Measurements from ENCODE around the gene PYDC1. TPM values are rescaled to one million over a fixed set of nuclear protein-coding genes. Genes with fewer than 3 reads are reported as not detected.

Gene PYDC1
- total and polyA plus RNA-seq, 2 of the 13 experiments (the other 11 are each of a cell fraction or from before 2014, with no cell fraction given), result not detected

- no peak for TF ChIP-seq HINFP (CRISPR knock-in tag; IDR thresholded peaks at IDR 0.05; ENCODE audit: low read depth)
- TF ChIP-seq RBFOX2 (IDR thresholded peaks at IDR 0.05; ENCODE audit: low read depth, low read length), result peak; percentile 80
- peak; percentile 52; the same call in 1 of the 2 replicates for TF ChIP-seq POLR2AphosphoS2 (IDR thresholded peaks at IDR 0.05; ENCODE audit: low read depth, low read length)
- TF ChIP-seq POLR2G (IDR thresholded peaks at IDR 0.05; ENCODE audit: low read depth, low read length), result peak; percentile 45; the same call in 1 of the 2 replicates
- no peak for TF ChIP-seq ZFAT (CRISPR knock-in tag; conservative IDR thresholded peaks at IDR 0.05)
- TF ChIP-seq RBM22 (optimal IDR thresholded peaks at IDR 0.05; ENCODE audit: low read length), result peak; percentile 98
- no peak for TF ChIP-seq MXD4 (CRISPR knock-in tag; IDR thresholded peaks at IDR 0.05)
- TF ChIP-seq ZNF333 (CRISPR knock-in tag; IDR thresholded peaks at IDR 0.05; ENCODE audit: borderline replicate concordance), result no peak
- no peak for TF ChIP-seq TFE3 (CRISPR knock-in tag; IDR thresholded peaks at IDR 0.05)
- no peak for TF ChIP-seq SCMH1 (CRISPR knock-in tag; IDR thresholded peaks at IDR 0.05; ENCODE audit: borderline replicate concordance)
- TF ChIP-seq ZNF556 (CRISPR knock-in tag; IDR thresholded peaks at IDR 0.05; ENCODE audit: borderline replicate concordance), result no peak
- no peak for TF ChIP-seq FUBP1 (CRISPR knock-in tag; IDR thresholded peaks at IDR 0.05; ENCODE audit: borderline replicate concordance)
- TF ChIP-seq BRF2 (CRISPR knock-in tag; IDR thresholded peaks at IDR 0.05), result no peak
- TF ChIP-seq MXD3 (CRISPR knock-in tag; IDR thresholded peaks at IDR 0.05), result no peak
- no peak for TF ChIP-seq ZFP37 (CRISPR knock-in tag; IDR thresholded peaks at IDR 0.05; ENCODE audit: borderline replicate concordance)
- no peak for TF ChIP-seq ZNF776 (CRISPR knock-in tag; IDR thresholded peaks at IDR 0.05)
- no peak for TF ChIP-seq THAP9 (CRISPR knock-in tag; IDR thresholded peaks at IDR 0.05; ENCODE audit: borderline replicate concordance)
- no peak for TF ChIP-seq HMG20A (CRISPR knock-in tag; IDR thresholded peaks at IDR 0.05; ENCODE audit: borderline replicate concordance)
- TF ChIP-seq ZNF484 (CRISPR knock-in tag; IDR thresholded peaks at IDR 0.05; ENCODE audit: borderline replicate concordance, low read depth), result no peak
- no peak for TF ChIP-seq PAWR (CRISPR knock-in tag; IDR thresholded peaks at IDR 0.05; ENCODE audit: borderline replicate concordance)
- TF ChIP-seq ZBTB38 (CRISPR knock-in tag; IDR thresholded peaks at IDR 0.05), result no peak
Measured at GRCh38 chr16:31194898-31195297, 22.0 kb downstream of the PYDC1 start (continued).

Measured in HepG2 (cell line).